Tibial nerve (tissue), 4 donors: ENCODE data around the gene TIRAP.
A peak's percentile ranks its signal among the peaks of the same experiment; 100 is the strongest.

Source experiments
- EP300 ChIP-seq, 2 donors: sonication (generic); formaldehyde crosslinking; IDR thresholded peaks; one replicate each; pipeline ENCODE4 v1.6.1; 2017; ENCODE audit warnings: antibody characterized with exemption in 2 of 2, mild to moderate bottlenecking in 1 of 2
- POLR2A ChIP-seq, 2 donors: fragments of 450-650 bp; IDR thresholded peaks; one replicate each; pipeline ENCODE4 v1.6.1; 2017; ENCODE audit warnings: antibody characterized with exemption in 2 of 2, mild to moderate bottlenecking in 2 of 2, moderate library complexity in 2 of 2
- TF ChIP-seq, protein P1 (sequence below), 5 experiments: fragments of 200-600 bp in 3 of 5; fragments of 450-650 bp in 2 of 5; sonication (generic) in 3 of 5; IDR thresholded peaks; one replicate each; pipeline ENCODE4 v1.5.1; 2016 to 2019; ENCODE audit warnings: antibody characterized with exemption in 5 of 5, mild to moderate bottlenecking in 3 of 5, moderate library complexity in 2 of 5

DNA sequence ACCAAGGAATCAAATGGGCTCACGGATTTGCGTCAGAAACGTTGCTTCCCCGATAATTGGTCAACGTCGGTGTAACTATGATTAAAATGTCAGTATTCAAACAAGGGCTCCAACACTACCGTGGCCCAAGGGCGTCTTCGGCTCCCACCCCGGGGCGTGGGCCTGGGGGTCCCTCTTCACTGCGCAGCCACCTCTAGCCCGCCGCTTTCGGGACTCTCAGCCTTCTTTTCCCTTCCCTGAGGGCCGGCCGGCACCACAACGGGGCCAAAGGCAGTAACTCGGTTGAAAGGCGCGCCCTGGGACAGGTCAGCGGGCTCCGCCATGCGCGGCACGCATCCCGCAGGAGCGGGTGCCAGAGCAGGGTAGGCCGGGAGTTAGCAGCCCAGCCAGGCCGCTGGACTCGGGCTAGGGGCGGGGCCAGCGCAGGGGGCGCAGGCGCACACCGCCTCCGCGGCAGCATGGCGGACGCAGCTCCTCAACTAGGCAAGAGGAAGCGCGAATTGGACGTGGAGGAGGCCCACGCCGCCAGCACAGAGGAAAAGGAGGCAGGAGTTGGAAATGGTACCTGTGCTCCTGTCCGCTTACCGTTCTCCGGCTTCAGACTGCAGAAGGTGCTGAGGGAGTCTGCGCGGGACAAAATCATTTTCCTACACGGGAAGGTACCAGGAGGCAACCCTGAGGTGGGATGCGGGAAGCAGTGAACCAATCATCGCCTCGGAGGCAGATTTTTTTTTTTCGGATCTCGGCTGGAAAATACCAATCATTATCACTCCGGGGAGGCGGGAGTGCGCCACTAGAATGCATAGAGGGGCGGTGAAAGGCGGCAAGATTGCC lies 20.9 kb downstream of the TIRAP start, which contains the start of gene DCPS:
- TF ChIP-seq, protein P1, sequence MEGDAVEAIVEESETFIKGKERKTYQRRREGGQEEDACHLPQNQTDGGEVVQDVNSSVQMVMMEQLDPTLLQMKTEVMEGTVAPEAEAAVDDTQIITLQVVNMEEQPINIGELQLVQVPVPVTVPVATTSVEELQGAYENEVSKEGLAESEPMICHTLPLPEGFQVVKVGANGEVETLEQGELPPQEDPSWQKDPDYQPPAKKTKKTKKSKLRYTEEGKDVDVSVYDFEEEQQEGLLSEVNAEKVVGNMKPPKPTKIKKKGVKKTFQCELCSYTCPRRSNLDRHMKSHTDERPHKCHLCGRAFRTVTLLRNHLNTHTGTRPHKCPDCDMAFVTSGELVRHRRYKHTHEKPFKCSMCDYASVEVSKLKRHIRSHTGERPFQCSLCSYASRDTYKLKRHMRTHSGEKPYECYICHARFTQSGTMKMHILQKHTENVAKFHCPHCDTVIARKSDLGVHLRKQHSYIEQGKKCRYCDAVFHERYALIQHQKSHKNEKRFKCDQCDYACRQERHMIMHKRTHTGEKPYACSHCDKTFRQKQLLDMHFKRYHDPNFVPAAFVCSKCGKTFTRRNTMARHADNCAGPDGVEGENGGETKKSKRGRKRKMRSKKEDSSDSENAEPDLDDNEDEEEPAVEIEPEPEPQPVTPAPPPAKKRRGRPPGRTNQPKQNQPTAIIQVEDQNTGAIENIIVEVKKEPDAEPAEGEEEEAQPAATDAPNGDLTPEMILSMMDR (IDR thresholded peaks at IDR 0.05), result no peak
- peak; percentile 20 to 73 for TF ChIP-seq POLR2A (IDR thresholded peaks at IDR 0.05)
- TF ChIP-seq EP300 (IDR thresholded peaks at IDR 0.05), result peak; percentile 27 to 89
